HCT116 (cell line): ENCODE measurements around the gene PON1. TPM values are rescaled to one million over a fixed set of nuclear protein-coding genes. Genes with fewer than 3 reads are reported as not detected.

Experiments
- ATAC-seq: fragments of 200-7000 bp; cut with Tn5 transposase; 2 replicates; pipeline ENCODE4 v1.9.1; 2020; ENCODE audit warnings: mild to moderate bottlenecking, moderate library complexity
- BruUV-seq: library from RNA; stranded (reverse); fragments of 400-500 nt; replicated peaks from 2 replicates; lab custom pipeline; 2021; lab: Mats Ljungman, UMichigan
- CTCF ChIA-PET: fragments of 300-600 bp; sonication (Branson Sonifier 250); formaldehyde crosslinking; loops from one replicate; lab custom pipeline; 2021; ENCODE audit warnings: antibody characterized with exemption; lab: Charles Lee
- POLR2A ChIA-PET: fragments of 300-600, 350-600 bp; sonication (Branson Sonifier 250); formaldehyde crosslinking; loops from one replicate; lab custom pipeline; 2021; ENCODE audit warnings: antibody characterized with exemption; lab: Charles Lee
- RAD21 ChIA-PET, 2 experiments: fragments of 300-600 bp; sonication (Branson Sonifier 250); formaldehyde crosslinking; loops; one replicate each; lab custom pipeline; 2023; ENCODE audit warnings: low total read pairs in 2 of 2; ENCODE audit not compliant: uncharacterized antibody in 2 of 2, unreplicated experiment in 2 of 2, low non-redundant PET in 1 of 2; lab: Charles Lee
- DNase-seq: peaks from one replicate; pipeline ENCODE4 v3.0.0-alpha.2; 2010; ENCODE audit warnings: low read depth, low spot score
- H2AFZ ChIP-seq: fragments of 200-600 bp; shearing (Covaris generic), sonication (generic); 2 replicates; pipeline ENCODE4 v1.6.1; 2017; ENCODE audit warnings: low read depth, mixed run types, mixed read lengths, antibody characterized with exemption, low read length; ENCODE audit not compliant: poor library complexity, severe bottlenecking
- H3K27ac ChIP-seq: 2 replicates; pipeline ENCODE4 v1.5.1; 2012; ENCODE audit warnings: low read depth, low read length
- H3K27me3 ChIP-seq: fragments of 200-600 bp; sonication (generic); 2 replicates; pipeline ENCODE4 v1.6.1; 2016; ENCODE audit warnings: mixed run types, low read length, mixed read lengths; ENCODE audit not compliant: insufficient read depth
- H3K36me3 ChIP-seq, 2 experiments: fragments of 200-500 bp in 1 of 2; fragments of 200-600 bp in 1 of 2; sonication (Bioruptor generic) in 1 of 2; sonication (generic) in 1 of 2; 2 replicates each; pipeline versions ENCODE4 v1.5.1 to v1.6.1; 2014 to 2016; ENCODE audit warnings: low read length in 2 of 2, inconsistent platforms in 1 of 2, mixed read lengths in 1 of 2, mixed run types in 1 of 2; ENCODE audit not compliant: insufficient read depth in 2 of 2, control insufficient read depth in 1 of 2
- H3K4me1 ChIP-seq, 2 experiments: fragments of 200-600 bp in 1 of 2; sonication (generic) in 1 of 2; 2 replicates each; pipeline versions ENCODE4 v1.5.1 to v1.6.1; 2012 to 2017; ENCODE audit warnings: low read length in 2 of 2, inconsistent platforms in 1 of 2, mild to moderate bottlenecking in 1 of 2, mixed read lengths in 1 of 2, mixed run types in 1 of 2, moderate library complexity in 1 of 2; ENCODE audit not compliant: insufficient read depth in 2 of 2, control insufficient read depth in 1 of 2
- H3K4me2 ChIP-seq: fragments of 200-600 bp; sonication (generic); 2 replicates; pipeline ENCODE4 v1.6.1; 2017; ENCODE audit warnings: mixed run types, low read length, mixed read lengths
- H3K4me3 ChIP-seq, 2 experiments: fragments of 200-600 bp in 1 of 2; sonication (generic) in 1 of 2; replicated peaks in 1 of 2; 2 replicates each; pipeline ENCODE4 v1.5.1; 2011 to 2016; ENCODE audit warnings: low read length in 2 of 2, control low read depth in 1 of 2, low read depth in 1 of 2, mild to moderate bottlenecking in 1 of 2, mixed read lengths in 1 of 2, mixed run types in 1 of 2
- H3K79me2 ChIP-seq: fragments of 200-600 bp; sonication (generic); 2 replicates; pipeline ENCODE4 v1.6.1; 2017; ENCODE audit warnings: mild to moderate bottlenecking, mixed run types, low read length, moderate library complexity, mixed read lengths; ENCODE audit not compliant: insufficient read depth
- H3K9ac ChIP-seq: fragments of 200-600 bp; sonication (generic); 2 replicates; pipeline ENCODE4 v1.6.1; 2016; ENCODE audit warnings: low read length, mixed read lengths
- H3K9me2 ChIP-seq: fragments of 200-600 bp; sonication (generic), shearing (Covaris generic); 2 replicates; pipeline ENCODE4 v1.6.1; 2017; ENCODE audit warnings: mixed run types, mild to moderate bottlenecking, moderate library complexity; ENCODE audit not compliant: insufficient read depth
- H3K9me3 ChIP-seq, 2 experiments: fragments of 200-500 bp in 1 of 2; fragments of 200-600 bp in 1 of 2; sonication (Bioruptor generic) in 1 of 2; sonication (generic) in 1 of 2; 2 replicates each; pipeline ENCODE4 v1.6.1; 2014 to 2017; ENCODE audit warnings: low read length in 2 of 2, mixed read lengths in 2 of 2, inconsistent platforms in 1 of 2, low read depth in 1 of 2, mild to moderate bottlenecking in 1 of 2, mixed run types in 1 of 2, moderate library complexity in 1 of 2; ENCODE audit not compliant: control insufficient read depth in 1 of 2, insufficient read depth in 1 of 2
- H4K20me1 ChIP-seq: fragments of 200-600 bp; sonication (generic), shearing (Covaris generic); 2 replicates; pipeline ENCODE4 v1.6.1; 2017; ENCODE audit warnings: mixed run types, mild to moderate bottlenecking, moderate library complexity; ENCODE audit not compliant: insufficient read depth
- CEBPB ChIP-seq: IDR thresholded peaks from 2 replicates; pipeline ENCODE4 v1.6.1; 2012; ENCODE audit warnings: low read depth
- EGR1 ChIP-seq: IDR thresholded peaks from 2 replicates; pipeline ENCODE4 v1.6.1; 2012; ENCODE audit warnings: low read depth
- ELF1 ChIP-seq: IDR thresholded peaks from 2 replicates; pipeline ENCODE4 v1.6.1; 2012; ENCODE audit warnings: low read depth, borderline replicate concordance
- FOSL1 ChIP-seq: IDR thresholded peaks from 2 replicates; pipeline ENCODE4 v1.6.1; 2012; ENCODE audit warnings: low read depth
- JUND ChIP-seq: IDR thresholded peaks from 2 replicates; pipeline ENCODE4 v1.6.1; 2012
- POLR2A ChIP-seq: IDR thresholded peaks from 2 replicates; pipeline ENCODE4 v1.7.0; 2011; ENCODE audit warnings: borderline replicate concordance; ENCODE audit not compliant: insufficient read depth, insufficient read length; ENCODE audit errors: extremely low read depth
- POLR2AphosphoS5 ChIP-seq: IDR thresholded peaks from 2 replicates; pipeline ENCODE4 v1.6.1; 2011; ENCODE audit warnings: mild to moderate bottlenecking, low read depth, low read length, moderate library complexity
- RAD21 ChIP-seq: IDR thresholded peaks from 2 replicates; pipeline ENCODE4 v1.6.1; 2012; ENCODE audit warnings: low read depth, mild to moderate bottlenecking
- SIN3A ChIP-seq: IDR thresholded peaks from 2 replicates; pipeline ENCODE4 v1.6.1; 2012; ENCODE audit warnings: low read depth
- SP1 ChIP-seq: IDR thresholded peaks from 2 replicates; pipeline ENCODE4 v1.6.1; 2012; ENCODE audit warnings: low read depth
- SRF ChIP-seq: IDR thresholded peaks from 2 replicates; pipeline ENCODE4 v1.6.1; 2012; ENCODE audit warnings: low read depth
- TCF7L2 ChIP-seq: IDR thresholded peaks from 2 replicates; pipeline ENCODE4 v1.7.0; 2011; ENCODE audit warnings: borderline replicate concordance, inconsistent platforms; ENCODE audit not compliant: insufficient read depth, insufficient read length; ENCODE audit errors: extremely low read depth
- YY1 ChIP-seq: IDR thresholded peaks from 2 replicates; pipeline ENCODE4 v1.6.1; 2011; ENCODE audit warnings: low read length, low read depth, moderate library complexity, mild to moderate bottlenecking; ENCODE audit not compliant: insufficient replicate concordance; ENCODE audit errors: extremely low read depth
- ZFX ChIP-seq: fragments of 450-650 bp; IDR thresholded peaks from 2 replicates; pipeline ENCODE4 v1.6.1; 2017
- intact Hi-C: fragments of 100-400 bp; cut with micrococcal nuclease; formaldehyde crosslinking; loops from 2 replicates; pipeline ENCODE4 v1.10.0; 2022
- total RNA-seq: library from RNA; stranded (reverse); gene quantifications from one replicate; pipeline ENCODE4 v1.2.1, GENCODE V29; 2021; ENCODE audit not compliant: unreplicated experiment
- TF ChIP-seq, protein P1 (sequence below): IDR thresholded peaks from 2 replicates; pipeline ENCODE4 v1.6.1; 2012
- TF ChIP-seq, protein P2 (sequence below): IDR thresholded peaks from 2 replicates; pipeline ENCODE4 v1.6.1; 2012
- TF ChIP-seq, protein P3 (sequence below), 3 experiments: fragments of 200-600 bp in 1 of 3; sonication (generic) in 1 of 3; IDR thresholded peaks in 2 of 3; conservative IDR thresholded peaks in 1 of 3; 2 replicates each; pipeline ENCODE4 v1.5.1; 2012 to 2017; ENCODE audit warnings: low read depth in 2 of 3, low read length in 2 of 3, antibody characterized with exemption in 1 of 3, borderline replicate concordance in 1 of 3, control low read depth in 1 of 3, mild to moderate bottlenecking in 1 of 3, mixed read lengths in 1 of 3, mixed run types in 1 of 3, moderate library complexity in 1 of 3; ENCODE audit not compliant: insufficient read depth in 1 of 3

PON1 gene
- total RNA-seq, 1 experiment from 2014 or later, result 0.20 TPM

DNA sequence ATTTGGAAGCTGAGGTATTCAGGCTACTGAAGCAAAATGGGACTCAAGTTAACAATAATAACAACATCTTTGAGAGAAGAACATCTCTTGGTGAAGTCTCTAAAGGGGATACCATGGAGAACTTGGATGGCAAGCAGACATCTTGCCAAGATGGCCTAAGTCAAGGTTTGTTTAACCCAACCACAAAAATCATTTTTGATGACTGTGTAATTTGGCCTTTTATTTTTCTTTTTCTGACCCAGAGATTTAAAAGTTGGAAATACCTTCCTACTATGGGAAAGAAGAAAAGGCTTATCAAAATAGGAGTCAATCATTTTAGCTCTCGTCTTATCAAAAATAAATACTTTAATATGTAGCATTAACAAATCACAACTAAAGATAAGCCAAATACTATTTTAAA lies 72.4 kb downstream of the PON1 start (continued):
- TF ChIP-seq YY1, result no peak
- TF ChIP-seq POLR2A, result no peak
- TF ChIP-seq SP1, result no peak
- TF ChIP-seq RAD21, result no peak
- no peak for TF ChIP-seq EGR1

DNA sequence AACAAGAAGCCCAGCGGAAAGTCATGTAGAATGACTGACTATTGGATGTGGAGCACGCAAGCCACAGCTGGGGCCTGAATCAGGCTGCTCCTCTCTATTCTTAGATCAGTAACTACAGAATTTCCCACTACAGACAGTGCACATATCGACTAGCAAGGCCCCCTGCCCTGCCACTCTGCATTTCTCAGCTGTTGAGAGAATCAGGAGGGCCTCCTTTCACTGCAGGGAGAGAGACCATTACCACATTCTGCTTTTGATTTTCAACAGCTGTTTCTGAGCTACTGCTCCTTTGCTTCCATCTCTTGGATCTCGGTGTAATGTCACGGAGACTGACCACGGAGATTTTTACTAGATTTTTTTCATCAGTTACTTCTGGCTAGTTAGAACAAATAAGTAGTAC lies 73.8 kb downstream of the PON1 start:
- Histone ChIP-seq H3K9ac (no peak overlapping the region), H3K36me3 (no peaks in the 10 kb centered on the region), H2AFZ (no peak overlapping the region), H3K4me2 (no peak overlapping the region), H4K20me1 (no peaks in the 10 kb centered on the region), H3K79me2 (no peaks in the 10 kb centered on the region), H3K9me3 (no peaks in the 10 kb centered on the region), H3K9me2 (no peaks in the 10 kb centered on the region), H3K27ac (no peak overlapping the region), H3K27me3 (no peaks in the 10 kb centered on the region), H3K4me3 (no peak overlapping the region), H3K4me1 (no peaks in the 10 kb centered on the region; a peak in 1 of 4 replicates)
- TF ChIP-seq JUND (no peak), SP1 (no peak), TCF7L2 (no peak), ELF1 (no peak), FOSL1 (no peak), POLR2AphosphoS5 (no peak), YY1 (no peak), SIN3A (no peak), ZFX (no peak), SRF (no peak), CEBPB (no peak), EGR1 (no peak)
- TF ChIP-seq, protein P1, sequence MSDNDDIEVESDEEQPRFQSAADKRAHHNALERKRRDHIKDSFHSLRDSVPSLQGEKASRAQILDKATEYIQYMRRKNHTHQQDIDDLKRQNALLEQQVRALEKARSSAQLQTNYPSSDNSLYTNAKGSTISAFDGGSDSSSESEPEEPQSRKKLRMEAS, result no peak
- TF ChIP-seq, protein P2, sequence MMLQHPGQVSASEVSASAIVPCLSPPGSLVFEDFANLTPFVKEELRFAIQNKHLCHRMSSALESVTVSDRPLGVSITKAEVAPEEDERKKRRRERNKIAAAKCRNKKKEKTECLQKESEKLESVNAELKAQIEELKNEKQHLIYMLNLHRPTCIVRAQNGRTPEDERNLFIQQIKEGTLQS, result no peak
- TF ChIP-seq, protein P3, sequence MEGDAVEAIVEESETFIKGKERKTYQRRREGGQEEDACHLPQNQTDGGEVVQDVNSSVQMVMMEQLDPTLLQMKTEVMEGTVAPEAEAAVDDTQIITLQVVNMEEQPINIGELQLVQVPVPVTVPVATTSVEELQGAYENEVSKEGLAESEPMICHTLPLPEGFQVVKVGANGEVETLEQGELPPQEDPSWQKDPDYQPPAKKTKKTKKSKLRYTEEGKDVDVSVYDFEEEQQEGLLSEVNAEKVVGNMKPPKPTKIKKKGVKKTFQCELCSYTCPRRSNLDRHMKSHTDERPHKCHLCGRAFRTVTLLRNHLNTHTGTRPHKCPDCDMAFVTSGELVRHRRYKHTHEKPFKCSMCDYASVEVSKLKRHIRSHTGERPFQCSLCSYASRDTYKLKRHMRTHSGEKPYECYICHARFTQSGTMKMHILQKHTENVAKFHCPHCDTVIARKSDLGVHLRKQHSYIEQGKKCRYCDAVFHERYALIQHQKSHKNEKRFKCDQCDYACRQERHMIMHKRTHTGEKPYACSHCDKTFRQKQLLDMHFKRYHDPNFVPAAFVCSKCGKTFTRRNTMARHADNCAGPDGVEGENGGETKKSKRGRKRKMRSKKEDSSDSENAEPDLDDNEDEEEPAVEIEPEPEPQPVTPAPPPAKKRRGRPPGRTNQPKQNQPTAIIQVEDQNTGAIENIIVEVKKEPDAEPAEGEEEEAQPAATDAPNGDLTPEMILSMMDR (IDR thresholded peaks at IDR 0.05 in 2 of 3, conservative IDR thresholded peaks at IDR 0.05 in 1 of 3; ENCODE audit: borderline replicate concordance in 1 of 3, insufficient read depth in 1 of 3, low read depth in 2 of 3, low read length in 2 of 3), result no peak
- CTCF ChIA-PET, result interaction anchor here (1.5 kb wide), 1 partner anchor 961 kb away, joined by 3 read pairs; no protein-coding TSS in a partner anchor
- RAD21 ChIA-PET, result no interaction called here
- BruUV-seq, result no TSS peak
- DNase-seq, result no peak
- ATAC-seq, result no peak
- intact Hi-C loops, result no loop called here
- POLR2A ChIA-PET, result no interaction called here

Other genes starting within 250 kb of the PON1 start
- gene PON3, start 71.8 kb upstream of the PON1 start, total RNA-seq, result 2.6 TPM
- gene PON2, start 110.5 kb upstream of the PON1 start, total RNA-seq, result 44.0 TPM
- gene ASB4, start 161.4 kb upstream of the PON1 start, total RNA-seq, result 0.12 TPM